HEK293T (cell line): ENCODE data around the gene CDK14.
"Not testable (repeated sequence)": the region's sequence is repeated elsewhere in the genome, so short reads cannot be mapped to it uniquely, and the experiment has no call there.

ENCODE experiments used
- CTCF ChIA-PET: fragments of 350-600 bp; formaldehyde crosslinking; extraction: SDS; loops from one replicate; lab custom pipeline; 2021; ENCODE audit warnings: antibody characterized with exemption, inconsistent platforms; lab: Yijun Ruan, JAX
- POLR2A ChIA-PET: fragments of 350-600 bp; formaldehyde crosslinking; extraction: SDS; loops from one replicate; lab custom pipeline; 2020; ENCODE audit warnings: antibody characterized with exemption, inconsistent platforms; lab: Yijun Ruan, JAX
- DNase-seq: peaks from one replicate; pipeline ENCODE4 v3.0.0; 2012; ENCODE audit warnings: mixed read lengths; ENCODE audit errors: extremely low spot score
- ARNT ChIP-seq: fragments of 450-650 bp; IDR thresholded peaks from 2 replicates; pipeline ENCODE4 v1.6.1; 2017; ENCODE audit warnings: mild to moderate bottlenecking
- BHLHE40 ChIP-seq: fragments of 450-650 bp; IDR thresholded peaks from 2 replicates; pipeline ENCODE4 v1.6.1; 2016; ENCODE audit warnings: mild to moderate bottlenecking, moderate library complexity, borderline replicate concordance
- CTBP1 ChIP-seq: fragments of 450-650 bp; IDR thresholded peaks from 2 replicates; pipeline ENCODE4 v1.6.1; 2016; ENCODE audit warnings: borderline replicate concordance
- ELF4 ChIP-seq: fragments of 450-650 bp; IDR thresholded peaks from 2 replicates; pipeline ENCODE4 v1.6.1; 2017; ENCODE audit warnings: antibody characterized with exemption
- FOXA1 ChIP-seq: fragments of 450-650 bp; IDR thresholded peaks from 2 replicates; pipeline ENCODE4 v1.6.1; 2016; ENCODE audit warnings: mild to moderate bottlenecking
- FOXK2 ChIP-seq: fragments of 450-650 bp; IDR thresholded peaks from 2 replicates; pipeline ENCODE4 v1.6.1; 2016; ENCODE audit warnings: mild to moderate bottlenecking
- FOXM1 ChIP-seq: fragments of 450-650 bp; IDR thresholded peaks from 2 replicates; pipeline ENCODE4 v1.6.1; 2017; ENCODE audit warnings: mild to moderate bottlenecking, borderline replicate concordance
- HDGF ChIP-seq: fragments of 450-650 bp; IDR thresholded peaks from 2 replicates; pipeline ENCODE4 v1.6.1; 2017; ENCODE audit warnings: antibody characterized with exemption, borderline replicate concordance
- L3MBTL2 ChIP-seq: fragments of 450-650 bp; conservative IDR thresholded peaks from 2 replicates; pipeline ENCODE4 v1.6.1; 2016; ENCODE audit warnings: mild to moderate bottlenecking
- LEF1 ChIP-seq: fragments of 450-650 bp; IDR thresholded peaks from 2 replicates; pipeline ENCODE4 v1.6.1; 2017; ENCODE audit warnings: mild to moderate bottlenecking, borderline replicate concordance
- NFRKB ChIP-seq: fragments of 450-650 bp; IDR thresholded peaks from 2 replicates; pipeline ENCODE4 v1.6.1; 2016; ENCODE audit warnings: mild to moderate bottlenecking, moderate library complexity
- PKNOX1 ChIP-seq: fragments of 450-650 bp; IDR thresholded peaks from 2 replicates; pipeline ENCODE4 v1.6.1; 2016
- SP1 ChIP-seq: fragments of 450-650 bp; IDR thresholded peaks from 2 replicates; pipeline ENCODE4 v1.6.1; 2017
- SUZ12 ChIP-seq: fragments of 450-650 bp; IDR thresholded peaks from 2 replicates; pipeline ENCODE4 v1.6.1; 2016; ENCODE audit warnings: mild to moderate bottlenecking
- TARDBP ChIP-seq: fragments of 450-650 bp; IDR thresholded peaks from 2 replicates; pipeline ENCODE4 v1.6.1; 2016
- ZNF384 ChIP-seq: fragments of 450-650 bp; IDR thresholded peaks from 2 replicates; pipeline ENCODE4 v1.6.1; 2016

Gene CDK14

GRCh38 chr7:91162436-91162835, 566.3 kb downstream of the CDK14 start:
- ChIA-PET POLR2A (no interaction called here), CTCF (no interaction called here)
- TF ChIP-seq SUZ12: no peak
- TF ChIP-seq HDGF: no peak
- no peak for TF ChIP-seq LEF1
- TF ChIP-seq BHLHE40: no peak
- no peak for TF ChIP-seq L3MBTL2
- no peak for TF ChIP-seq NFRKB
- TF ChIP-seq PKNOX1: no peak
- no peak for TF ChIP-seq ARNT
- DNase-seq: no peak

GRCh38 chr7:91164506-91164905, 568.4 kb downstream of the CDK14 start:
- CTCF ChIA-PET: no interaction called here
- POLR2A ChIA-PET: no interaction called here
- TF ChIP-seq TARDBP: no peak
- TF ChIP-seq ZNF384: no peak
- no peak for TF ChIP-seq CTBP1
- no peak for TF ChIP-seq ELF4
- no peak for TF ChIP-seq BHLHE40
- TF ChIP-seq LEF1: no peak
- no peak for TF ChIP-seq NFRKB
- TF ChIP-seq L3MBTL2: no peak
- TF ChIP-seq PKNOX1: no peak
- TF ChIP-seq FOXM1: no peak
- TF ChIP-seq SP1: no peak
- TF ChIP-seq FOXA1: no peak
- DNase-seq: no peak

- TF ChIP-seq LEF1 (no peak), ELF4 (no peak), SP1 (no peak), CTBP1 (no peak), ARNT (no peak), L3MBTL2 (no peak), BHLHE40 (no peak)
- POLR2A ChIA-PET: no interaction called here
Observed at GRCh38 chr7:91165006-91165845, 569.1 kb downstream of the CDK14 start.

GRCh38 chr7:91165846-91166230, 569.7 kb downstream of the CDK14 start:
- POLR2A ChIA-PET: no interaction called here
- CTCF ChIA-PET: no interaction called here
- no peak for DNase-seq
- TF ChIP-seq SP1 (no peak), TARDBP (no peak), ZNF384 (no peak), PKNOX1 (no peak), FOXM1 (no peak), L3MBTL2 (no peak), HDGF (no peak), SUZ12 (no peak), CTBP1 (no peak)

More at GRCh38 chr7:91165006-91165845, 569.1 kb downstream of the CDK14 start:
- no peak for DNase-seq
- CTCF ChIA-PET: no interaction called here

GRCh38 chr7:91168871-91169829, 573.0 kb downstream of the CDK14 start:
- ChIA-PET CTCF (no interaction called here), POLR2A (no interaction called here)
- TF ChIP-seq NFRKB: no peak
- no peak for TF ChIP-seq CTBP1
- DNase-seq: no peak

GRCh38 chr7:91169830-91170191, 573.7 kb downstream of the CDK14 start:
- CTCF ChIA-PET: interaction anchor here (0.7 kb wide), 1 partner anchor 13 kb away, joined by 3 read pairs; no protein-coding TSS in a partner anchor
- no peak for TF ChIP-seq HDGF
- no peak for TF ChIP-seq ELF4
- TF ChIP-seq LEF1: no peak
- no peak for TF ChIP-seq L3MBTL2
- no peak for TF ChIP-seq FOXA1
- no peak for TF ChIP-seq FOXM1
- no peak for TF ChIP-seq ZNF384
- TF ChIP-seq TARDBP: no peak
- no peak for TF ChIP-seq ARNT
- TF ChIP-seq NFRKB: no peak
- TF ChIP-seq SUZ12: no peak
- TF ChIP-seq CTBP1: no peak
- TF ChIP-seq FOXK2: no peak
- no peak for TF ChIP-seq SP1
- TF ChIP-seq BHLHE40: no peak
- no peak for TF ChIP-seq PKNOX1
- POLR2A ChIA-PET: no interaction called here
- no peak for DNase-seq

GRCh38 chr7:91173265-91173664, 577.1 kb downstream of the CDK14 start:
- DNase-seq, CTCF ChIA-PET, POLR2A ChIA-PET: not testable (repeated sequence)
